ENCODE results near the gene TSC22D1. TPM values are rescaled to one million over a fixed set of nuclear protein-coding genes. Genes with fewer than 3 reads are reported as not detected.

Gene TSC22D1
- total and polyA plus RNA-seq, 9 donors: 100 to 369 (median 154) TPM

GRCh38 chr13:44435919-44436510, 140.1 kb downstream of the TSC22D1 start:
- no peak for DNase-seq
- WGBS, 3 donors: 0 to 1% (median 0%) methylated on average over 9 of the region's 9 CpGs
- Histone ChIP-seq H3K4me1 (ENCODE audit: insufficient read depth) (peaks cover 11% of the 10 kb centered on the region), H3K27me3 (no peaks in the 10 kb centered on the region), H3K9me3 (no peaks in the 10 kb centered on the region), H3K36me3 (no peaks in the 10 kb centered on the region), H3K27ac (peak overlapping the region; percentile 80 to 88), H3K4me3 (peak overlapping the region; percentile 66)
- no peak for TF ChIP-seq POLR2A (IDR thresholded peaks at IDR 0.05)
- TF ChIP-seq EP300 (IDR thresholded peaks at IDR 0.05): no peak
- TF ChIP-seq CTCF (IDR thresholded peaks at IDR 0.05): no peak
- intact Hi-C loops (cut with DNase I): loop anchor here (5.0 to 10.0 kb wide), 6 partner anchors 211 to 529 kb away; no protein-coding TSS in a partner anchor

GRCh38 chr13:44435142-44435918, 140.8 kb downstream of the TSC22D1 start:
- H3K4me1 ChIP-seq (ENCODE audit: insufficient read depth): peaks cover 10% of the 10 kb centered on the region
- DNase-seq: peak; percentile 96 to 98 (median 97)
- intact Hi-C loops (cut with DNase I): loop anchor here (5.0 to 10.0 kb wide), 6 partner anchors 211 to 528 kb away; no protein-coding TSS in a partner anchor
- 0 to 1% (median 0%) methylated on average over 51 of the region's 51 CpGs for WGBS, 3 donors
- H3K27ac ChIP-seq: peak overlapping the region; percentile 80 to 88
- H3K36me3 ChIP-seq: no peaks in the 10 kb centered on the region
- H3K4me3 ChIP-seq: peak overlapping the region; percentile 66
- TF ChIP-seq POLR2A (IDR thresholded peaks at IDR 0.05): peak; percentile 79
- no peak for TF ChIP-seq EP300 (IDR thresholded peaks at IDR 0.05)
- peak in 1 of 3 donors; percentile 9 for TF ChIP-seq CTCF (IDR thresholded peaks at IDR 0.05)
- no peaks in the 10 kb centered on the region for H3K9me3 ChIP-seq
- H3K27me3 ChIP-seq: no peaks in the 10 kb centered on the region

GRCh38 chr13:44434766-44435141, 141.4 kb downstream of the TSC22D1 start:
- no peaks in the 10 kb centered on the region for H3K27me3 ChIP-seq
- H3K4me3 ChIP-seq: peak overlapping the region; percentile 66
- H3K4me1 ChIP-seq (ENCODE audit: insufficient read depth): peaks cover 7% of the 10 kb centered on the region
- intact Hi-C loops (cut with DNase I): loop anchor here (5.0 to 10.0 kb wide), 6 partner anchors 210 to 527 kb away; no protein-coding TSS in a partner anchor
- TF ChIP-seq CTCF (IDR thresholded peaks at IDR 0.05): no peak
- no peak for TF ChIP-seq EP300 (IDR thresholded peaks at IDR 0.05)
- no peak for TF ChIP-seq POLR2A (IDR thresholded peaks at IDR 0.05)
- H3K36me3 ChIP-seq: no peaks in the 10 kb centered on the region
- peak overlapping the region; percentile 80 to 88 for H3K27ac ChIP-seq
- DNase-seq: no peak
- H3K9me3 ChIP-seq: no peaks in the 10 kb centered on the region
- 2 to 4% (median 2%) methylated on average over 4 of the region's 4 CpGs for WGBS, 3 donors

GRCh38 chr13:44433863-44434765, 142.0 kb downstream of the TSC22D1 start:
- no peak for TF ChIP-seq EP300 (IDR thresholded peaks at IDR 0.05)
- no peak for TF ChIP-seq POLR2A (IDR thresholded peaks at IDR 0.05)
- no peak for TF ChIP-seq CTCF (IDR thresholded peaks at IDR 0.05)
- Histone ChIP-seq H3K4me3 (peak overlapping the region; percentile 66), H3K27ac (peak overlapping the region; percentile 80 to 88), H3K9me3 (no peaks in the 10 kb centered on the region), H3K4me1 (ENCODE audit: insufficient read depth) (peaks cover 7% of the 10 kb centered on the region), H3K27me3 (no peaks in the 10 kb centered on the region), H3K36me3 (no peaks in the 10 kb centered on the region)
- WGBS, 3 donors: 76 to 82% (median 78%) methylated on average over 15 of the region's 15 CpGs
- intact Hi-C loops (cut with DNase I): loop anchor here in 1 of 4 donors (10.0 kb wide), 2 partner anchors 209 to 289 kb away; no protein-coding TSS in a partner anchor
- DNase-seq: peak in 4 of 5 donors; percentile 41 to 56 (median 52)
